Liver (tissue), 9 donors: ENCODE data around the gene PRDM5. TPM values are rescaled to one million over a fixed set of nuclear protein-coding genes. Genes with fewer than 3 reads are reported as not detected.

ENCODE experiments used
- DNase-seq: peaks from one replicate; pipeline ENCODE4 v3.0.0-alpha.2; 2017; ENCODE audit warnings: low spot score
- H3K27ac ChIP-seq, 2 donors: one replicate each; pipeline ENCODE4 v1.7.0; 2013; ENCODE audit warnings: inconsistent platforms in 2 of 2, low read length in 2 of 2, control low read depth in 1 of 2, low read depth in 1 of 2, mild to moderate bottlenecking in 1 of 2
- H3K27me3 ChIP-seq, 4 donors: one replicate each; pipeline versions ENCODE4 v1.6.1 to v1.7.0; 2013; ENCODE audit warnings: low read length in 3 of 4, inconsistent platforms in 1 of 4, mild to moderate bottlenecking in 1 of 4, moderate library complexity in 1 of 4; ENCODE audit not compliant: control insufficient read depth in 4 of 4, insufficient read depth in 4 of 4
- H3K36me3 ChIP-seq, 4 donors: one replicate each; pipeline versions ENCODE4 v1.6.1 to v1.7.0; 2013; ENCODE audit warnings: low read length in 3 of 4, mild to moderate bottlenecking in 3 of 4, low read depth in 1 of 4, moderate library complexity in 1 of 4; ENCODE audit not compliant: control insufficient read depth in 4 of 4, insufficient read depth in 3 of 4
- H3K4me1 ChIP-seq, 4 donors: one replicate each; pipeline versions ENCODE4 v1.6.1 to v1.7.0; 2013; ENCODE audit warnings: low read length in 3 of 4, mild to moderate bottlenecking in 3 of 4, moderate library complexity in 1 of 4; ENCODE audit not compliant: control insufficient read depth in 4 of 4, insufficient read depth in 4 of 4
- H3K4me3 ChIP-seq, 3 donors: one replicate each; pipeline versions ENCODE4 v1.6.1 to v1.7.0; 2013; ENCODE audit warnings: low read length in 3 of 3, control low read depth in 1 of 3, low read depth in 1 of 3, mild to moderate bottlenecking in 1 of 3
- H3K9ac ChIP-seq, 2 donors: one replicate each; pipeline ENCODE4 v1.7.0; 2013; ENCODE audit warnings: low read length in 2 of 2, mild to moderate bottlenecking in 2 of 2, moderate library complexity in 2 of 2, control low read depth in 1 of 2, low read depth in 1 of 2
- H3K9me3 ChIP-seq, 4 donors: one replicate each; pipeline versions ENCODE4 v1.6.1 to v1.7.0; 2013; ENCODE audit warnings: low read length in 3 of 4; ENCODE audit not compliant: control insufficient read depth in 4 of 4
- ATF3 ChIP-seq: IDR thresholded peaks from 2 replicates; pipeline ENCODE4 v1.6.1; 2016; ENCODE audit warnings: antibody characterized with exemption
- CTCF ChIP-seq: fragments of 150-350 bp; IDR thresholded peaks from 2 replicates; pipeline ENCODE4 v1.5.1; 2017; ENCODE audit warnings: improper control_type of control experiment, low read depth, low read length; ENCODE audit not compliant: missing input control
- EGR1 ChIP-seq, 2 donors: IDR thresholded peaks; 2 replicates each; pipeline ENCODE4 v1.6.1; 2016 to 2018; ENCODE audit warnings: antibody characterized with exemption in 2 of 2, low read depth in 2 of 2
- FOXA1 ChIP-seq: IDR thresholded peaks from 2 replicates; pipeline ENCODE4 v1.6.1; 2016; ENCODE audit warnings: antibody characterized with exemption
- FOXA2 ChIP-seq: IDR thresholded peaks from 2 replicates; pipeline ENCODE4 v1.6.1; 2016; ENCODE audit warnings: antibody characterized with exemption
- GABPA ChIP-seq, 2 donors: IDR thresholded peaks in 1 of 2; conservative IDR thresholded peaks in 1 of 2; 2 replicates each; pipeline ENCODE4 v1.6.1; 2016; ENCODE audit warnings: antibody characterized with exemption in 2 of 2, mild to moderate bottlenecking in 1 of 2, moderate library complexity in 1 of 2
- HNF4A ChIP-seq, 2 donors: conservative IDR thresholded peaks; 2 replicates each; pipeline ENCODE4 v1.6.1; 2016; ENCODE audit warnings: antibody characterized with exemption in 2 of 2, mild to moderate bottlenecking in 2 of 2
- HNF4G ChIP-seq: IDR thresholded peaks from 2 replicates; pipeline ENCODE4 v1.6.1; 2016; ENCODE audit warnings: antibody characterized with exemption
- MAX ChIP-seq: IDR thresholded peaks from 2 replicates; pipeline ENCODE4 v1.6.1; 2016; ENCODE audit warnings: antibody characterized with exemption
- NR2F2 ChIP-seq: IDR thresholded peaks from 2 replicates; pipeline ENCODE4 v1.6.1; 2016; ENCODE audit warnings: antibody characterized with exemption
- RAD21 ChIP-seq, 2 donors: IDR thresholded peaks; 2 replicates each; pipeline ENCODE4 v1.6.1; 2016; ENCODE audit warnings: antibody characterized with exemption in 2 of 2, mild to moderate bottlenecking in 2 of 2
- REST ChIP-seq: IDR thresholded peaks from 2 replicates; pipeline ENCODE4 v1.6.1; 2016; ENCODE audit warnings: antibody characterized with exemption, mild to moderate bottlenecking
- RXRA ChIP-seq, 2 donors: IDR thresholded peaks; 2 replicates each; pipeline ENCODE4 v1.6.1; 2017 to 2018; ENCODE audit warnings: antibody characterized with exemption in 2 of 2, mild to moderate bottlenecking in 1 of 2
- SP1 ChIP-seq: IDR thresholded peaks from 2 replicates; pipeline ENCODE4 v1.6.1; 2018; ENCODE audit warnings: antibody characterized with exemption, mild to moderate bottlenecking
- YY1 ChIP-seq: IDR thresholded peaks from 2 replicates; pipeline ENCODE4 v1.6.1; 2016; ENCODE audit warnings: antibody characterized with exemption, mild to moderate bottlenecking
- ZBTB33 ChIP-seq: IDR thresholded peaks from 2 replicates; pipeline ENCODE4 v1.6.1; 2016; ENCODE audit warnings: antibody characterized with exemption
- WGBS: extraction: QIAGEN DNeasy Blood & Tissue Kit; methylation state at CpG from one replicate; pipeline ENCODE4 v1.1.7; 2013; 5-methylcytosine and 5-hydroxymethylcytosine counted together
- polyA plus RNA-seq, 2 donors: library from polyadenylated mRNA; stranded (reverse) in 1 of 2; unstranded in 1 of 2; fragments of 200-250 nt in 1 of 2; fragments of >200 nt in 1 of 2; fragmentation: Nextera tagmentation in 1 of 2; extraction: Ambion mirVana in 1 of 2; gene quantifications; one replicate each; pipeline versions ENCODE4 v1.2.1 to v1.2.3, GENCODE V29; 2013 to 2015
- total RNA-seq, 2 donors: library from RNA; depleted of rRNA; stranded (reverse); fragments of >200 nt; gene quantifications; one replicate each; pipeline ENCODE4 v1.2.3, GENCODE V29; 2014
- donor health status: healthy.
- donor health status: healthy.
- donor health status: healthy.
- donor health status: healthy.
- donor health status: healthy.

Gene PRDM5
- total and polyA plus RNA-seq, 4 donors, result 0.17 to 4.0 (median 1.1) TPM

- Histone ChIP-seq H3K27me3 (no peaks in the 10 kb centered on the region), H3K9ac (no peak overlapping the region), H3K4me3 (no peak overlapping the region), H3K27ac (no peak overlapping the region), H3K9me3 (peaks cover 0 to 6% (median 1%) of the 10 kb centered on the region in 4 donors), H3K36me3 (no peaks in the 10 kb centered on the region), H3K4me1 (no peaks in the 10 kb centered on the region)
- DNase-seq, result no peak
- WGBS, result 45% methylated on average over 3 of the region's 3 CpGs
- TF ChIP-seq RAD21 (IDR thresholded peaks at IDR 0.05), result no peak
- TF ChIP-seq FOXA2, result no peak
- TF ChIP-seq NR2F2, result no peak
- no peak for TF ChIP-seq HNF4G
- no peak for TF ChIP-seq ZBTB33
- TF ChIP-seq CTCF, result no peak
- TF ChIP-seq MAX, result no peak
- TF ChIP-seq ATF3, result no peak
Measured at GRCh38 chr4:120877021-120877420, 45.5 kb downstream of the PRDM5 start.

GRCh38 chr4:120874792-120875774 lies 47.4 kb downstream of the PRDM5 start:
- H3K36me3 ChIP-seq, result no peaks in the 10 kb centered on the region
- no peak for DNase-seq
- H3K9me3 ChIP-seq, result peaks cover 0 to 6% (median 1%) of the 10 kb centered on the region in 4 donors
- no peaks in the 10 kb centered on the region for H3K4me1 ChIP-seq
- H3K9ac ChIP-seq, result no peak overlapping the region
- peaks cover 0 to 3% (median 0%) of the 10 kb centered on the region in 4 donors for H3K27me3 ChIP-seq
- 98% methylated on average over 4 of the region's 4 CpGs for WGBS
- H3K27ac ChIP-seq, result no peak overlapping the region
- H3K4me3 ChIP-seq, result no peak overlapping the region
- TF ChIP-seq ATF3, result no peak
- TF ChIP-seq REST, result no peak
- TF ChIP-seq RXRA (IDR thresholded peaks at IDR 0.05), result no peak
- no peak for TF ChIP-seq ZBTB33
- TF ChIP-seq NR2F2, result no peak
- TF ChIP-seq FOXA2, result no peak
- no peak for TF ChIP-seq HNF4A (conservative IDR thresholded peaks at IDR 0.05)
- TF ChIP-seq CTCF, result no peak
- no peak for TF ChIP-seq YY1
- TF ChIP-seq SP1, result no peak
- TF ChIP-seq EGR1 (IDR thresholded peaks at IDR 0.05; ENCODE audit: low read depth in 2 of 2), result no peak
- no peak for TF ChIP-seq GABPA (IDR thresholded peaks at IDR 0.05 in 1 of 2, conservative IDR thresholded peaks at IDR 0.05 in 1 of 2)
- no peak for TF ChIP-seq FOXA1
- TF ChIP-seq MAX, result no peak
- no peak for TF ChIP-seq HNF4G
- no peak for TF ChIP-seq RAD21 (IDR thresholded peaks at IDR 0.05)
